Activated naive CD4-positive, alpha-beta T cell treated with anti-CD3 and anti-CD28 coated beads, Interleukin-2, amount 50 U/mL, for 16 hours (primary cell): ENCODE data around the gene CCDC186.

Experiments used
- DNase-seq: peaks from one replicate; pipeline ENCODE4 v3.0.0-alpha.2; 2020

The CCDC186 gene

DNA sequence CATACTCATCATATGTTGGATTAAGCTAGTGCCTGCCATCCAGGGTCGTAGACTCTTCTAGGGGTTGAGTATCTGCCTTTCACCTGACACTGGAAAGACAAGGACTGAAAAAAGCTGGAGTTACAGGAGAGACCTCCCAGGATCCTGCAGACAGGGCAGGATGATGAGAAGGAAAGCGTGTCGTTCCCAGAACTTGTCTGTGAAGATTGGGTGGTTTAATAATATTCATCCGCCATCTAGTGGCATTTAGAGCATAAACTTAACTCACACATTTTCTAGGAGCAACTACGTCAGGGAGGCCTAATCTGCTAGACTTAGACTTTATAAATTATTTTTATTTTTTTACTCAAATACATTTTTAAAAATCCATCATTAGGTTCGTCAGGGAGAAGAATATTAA is 70.7 kb downstream of the CCDC186 start:
- no peak for DNase-seq

DNA sequence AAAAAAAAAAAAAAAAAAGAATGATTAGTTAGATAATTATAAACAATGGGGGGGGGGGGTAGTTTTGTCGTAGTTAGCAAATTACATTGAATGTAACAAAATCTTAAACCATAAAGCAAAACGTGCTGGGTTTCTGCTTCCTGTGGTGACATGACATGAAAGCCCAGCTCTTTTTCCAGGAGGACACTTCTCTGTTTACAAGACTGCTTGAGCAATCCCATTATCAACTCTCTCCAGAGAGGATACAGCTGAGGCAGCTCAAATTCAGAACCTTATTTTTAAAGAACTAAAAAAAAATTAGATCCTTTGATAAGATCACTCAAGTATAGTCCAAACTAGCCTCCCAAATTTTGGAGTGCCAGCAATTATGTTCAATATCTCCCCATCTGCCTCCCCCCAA is 71.7 kb downstream of the CCDC186 start:
- no peak for DNase-seq

DNA sequence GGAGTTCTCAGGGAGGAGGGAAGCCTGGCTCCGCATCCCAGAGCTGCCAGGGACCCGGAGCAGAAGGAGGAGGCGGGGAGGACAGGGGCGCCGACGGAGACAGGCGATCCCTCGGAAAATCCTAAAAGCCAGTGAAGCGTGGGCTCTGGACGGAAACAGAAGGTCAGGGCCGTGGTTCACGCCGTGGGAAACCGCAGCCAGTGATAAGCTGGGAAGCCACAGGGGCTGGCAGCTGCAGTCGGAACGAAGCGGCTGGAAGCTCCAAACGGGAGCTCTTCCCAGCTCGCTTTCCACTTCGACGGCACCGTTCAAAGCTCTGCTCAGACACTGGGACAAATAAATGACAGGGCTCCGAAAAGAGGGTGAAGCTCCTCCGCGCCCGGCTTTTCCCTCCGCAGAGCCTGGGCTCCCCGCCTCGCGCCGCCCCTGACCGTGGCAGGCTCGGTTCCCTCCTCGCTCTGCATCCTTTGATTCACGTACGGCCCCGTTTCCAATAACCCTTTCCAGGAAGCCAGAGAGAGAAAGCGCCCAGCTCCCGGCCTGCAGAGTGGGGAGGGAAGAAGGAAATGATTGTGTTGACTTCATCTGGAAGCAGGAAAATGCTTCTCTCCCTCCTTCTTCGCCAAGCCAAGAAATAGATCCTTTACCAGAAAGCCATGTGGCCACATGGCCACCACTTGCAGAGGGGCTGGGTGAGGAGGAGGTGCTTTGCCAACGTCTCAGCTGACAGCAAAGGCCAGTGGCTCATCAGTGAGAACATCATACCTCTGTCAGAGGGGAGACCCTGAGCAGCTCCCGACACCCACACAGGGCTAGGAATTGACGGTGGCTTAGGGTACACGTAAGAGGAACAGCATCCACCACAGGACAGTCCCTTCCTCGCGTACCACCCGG is 72.9 kb downstream of the CCDC186 start:
- DNase-seq: no peak

DNA sequence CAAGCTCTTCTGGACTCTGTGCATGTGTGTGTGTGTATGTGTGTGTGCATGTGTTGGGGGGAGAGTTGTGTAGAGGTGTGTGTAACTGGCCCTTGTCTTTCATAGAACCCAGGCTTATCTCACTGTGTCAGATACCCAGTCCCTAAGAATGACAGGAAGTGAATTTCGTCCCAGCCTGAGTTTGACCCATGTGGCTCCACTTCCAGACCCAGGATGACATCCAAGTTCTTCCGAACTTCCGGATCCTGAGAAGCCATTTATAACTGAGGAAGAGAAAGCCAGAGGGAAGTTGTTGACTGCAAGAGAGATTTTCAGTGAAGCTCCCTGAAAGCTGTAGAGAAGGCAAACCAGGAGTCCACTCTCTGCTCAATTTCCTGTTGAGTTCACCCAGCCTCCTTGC is 77.1 kb downstream of the CCDC186 start:
- no peak for DNase-seq

DNA sequence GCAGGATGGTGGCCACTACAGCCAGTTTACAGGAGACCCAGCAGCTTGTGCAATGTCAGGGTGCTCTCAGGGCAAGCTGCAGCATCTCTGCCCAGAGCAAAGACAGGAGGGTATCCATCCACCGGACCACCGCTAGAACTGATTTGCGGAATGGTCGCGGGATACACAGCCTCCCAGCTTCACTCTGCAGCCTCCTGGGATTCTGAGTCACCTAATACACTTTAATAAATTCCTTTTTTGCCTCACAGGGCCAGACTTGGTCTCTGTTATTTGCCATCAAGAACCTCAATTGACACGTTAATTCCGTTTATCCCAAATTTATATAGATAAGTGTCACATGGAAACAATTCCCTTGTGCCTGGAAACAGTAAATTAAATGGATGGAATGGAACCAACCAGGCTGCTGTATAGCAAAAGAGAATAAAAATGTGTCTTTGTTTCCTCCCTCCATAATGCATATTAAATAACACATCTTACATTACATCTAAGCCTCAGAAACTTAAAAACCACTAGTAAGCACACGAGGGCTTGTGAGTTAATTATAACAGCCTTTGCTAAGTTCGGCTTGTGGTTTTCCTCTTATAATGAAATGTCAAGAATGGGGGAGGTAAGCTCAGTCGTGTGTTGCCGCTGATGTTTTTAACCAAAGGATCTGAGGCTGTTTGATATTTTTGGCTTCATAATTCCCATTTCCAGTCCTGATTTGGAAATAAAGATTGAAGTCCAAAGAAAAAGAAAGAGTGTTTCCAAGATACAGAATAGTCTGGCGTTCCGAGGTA is 78.3 kb downstream of the CCDC186 start:
- no peak for DNase-seq

DNA sequence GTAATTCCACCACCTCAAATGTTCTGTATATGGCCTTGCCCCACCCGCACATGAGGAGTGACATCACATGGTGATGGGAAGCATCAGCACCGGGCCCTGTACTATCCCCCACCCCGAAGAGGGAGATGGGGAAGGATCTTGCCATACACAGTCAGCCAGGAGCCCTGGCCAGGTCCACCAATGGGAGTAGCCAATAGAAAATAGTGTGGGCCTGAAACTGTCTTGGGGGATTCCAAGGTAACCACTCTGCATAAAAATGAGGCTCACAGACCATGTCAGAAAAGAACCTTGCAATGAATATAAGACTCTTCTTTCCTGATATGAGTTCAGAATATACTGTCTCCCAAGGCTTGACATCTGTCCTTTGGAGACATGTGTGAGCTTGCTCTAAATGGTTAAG is 79.2 kb downstream of the CCDC186 start:
- DNase-seq: no peak

DNA sequence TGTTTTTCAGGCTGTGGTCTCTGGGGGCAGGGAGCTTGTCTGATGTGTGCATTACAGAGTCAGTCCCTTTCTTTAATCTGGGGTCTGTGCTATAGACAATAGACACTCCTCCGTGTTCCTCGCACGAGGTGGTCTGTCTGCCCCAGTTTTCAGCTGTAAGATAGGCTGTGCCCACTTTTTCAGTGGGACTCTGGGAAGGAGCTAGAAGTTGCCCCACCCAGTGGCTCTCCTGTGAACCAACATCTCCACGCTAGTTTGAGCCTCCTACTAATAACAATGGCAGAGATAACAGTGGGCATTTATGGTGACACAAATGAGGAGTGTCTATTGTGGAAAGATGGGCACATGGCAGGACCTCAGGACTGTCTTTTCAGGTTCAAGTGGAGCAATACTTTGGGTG is 86.3 kb downstream of the CCDC186 start:
- no peak for DNase-seq

DNA sequence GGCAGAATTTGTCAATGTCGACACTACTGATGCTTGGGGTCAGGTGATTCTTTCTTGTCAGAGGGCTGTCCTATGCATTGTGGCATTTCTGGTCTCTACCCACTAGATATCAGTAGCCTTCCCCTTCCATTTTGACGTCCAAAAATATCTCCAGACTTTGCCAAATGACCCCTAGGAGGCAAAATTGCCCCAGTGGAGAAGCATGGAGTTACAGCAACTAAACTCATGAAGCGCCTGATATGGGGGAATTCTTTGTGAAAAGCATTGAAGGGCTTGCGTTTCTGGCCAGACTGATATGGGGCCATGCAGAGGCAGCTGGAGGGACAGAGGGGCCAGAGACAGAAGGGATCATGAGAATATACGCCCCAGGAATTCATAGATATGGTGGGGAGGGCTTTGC is 86.7 kb downstream of the CCDC186 start:
- DNase-seq: no peak

DNA sequence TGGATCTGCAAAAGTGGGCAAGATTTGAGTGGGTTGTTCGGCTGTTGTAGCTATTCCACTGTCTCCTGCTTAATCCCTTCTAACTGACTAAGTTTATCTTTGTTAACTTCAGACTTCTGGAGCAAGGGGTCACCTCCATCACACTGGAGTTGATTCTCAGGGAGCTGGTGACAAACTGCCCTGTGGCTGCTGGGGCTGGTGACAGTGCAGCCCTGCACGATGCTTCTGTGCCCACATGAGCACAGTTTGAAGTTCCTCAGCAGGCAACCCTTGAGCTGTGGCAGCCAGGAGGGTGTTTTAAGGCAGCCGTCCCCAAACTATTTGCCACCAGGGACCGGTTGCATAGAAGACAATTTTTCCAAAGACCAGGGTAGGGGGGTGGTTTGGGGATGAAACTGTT is 89.8 kb downstream of the CCDC186 start:
- no peak for DNase-seq

DNA sequence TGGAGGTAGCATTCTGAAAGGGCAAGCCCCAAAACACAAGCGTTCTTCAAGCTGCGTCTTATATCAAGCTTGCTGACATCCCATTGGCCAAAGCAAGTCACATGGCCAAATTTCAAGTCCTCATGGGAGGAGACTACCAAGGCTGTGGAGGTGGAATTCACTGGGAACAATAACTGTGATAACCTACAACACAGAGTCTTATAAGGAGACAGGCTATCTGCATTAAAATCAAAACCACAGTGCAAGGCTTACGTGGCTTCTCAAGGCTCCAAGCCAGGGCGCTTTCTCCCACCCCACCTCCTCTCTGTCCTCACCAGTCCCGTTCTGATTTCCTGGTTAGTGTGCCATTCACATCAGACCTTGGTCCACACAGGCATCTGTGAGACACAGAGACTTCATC is 91.0 kb downstream of the CCDC186 start:
- DNase-seq: no peak

DNA sequence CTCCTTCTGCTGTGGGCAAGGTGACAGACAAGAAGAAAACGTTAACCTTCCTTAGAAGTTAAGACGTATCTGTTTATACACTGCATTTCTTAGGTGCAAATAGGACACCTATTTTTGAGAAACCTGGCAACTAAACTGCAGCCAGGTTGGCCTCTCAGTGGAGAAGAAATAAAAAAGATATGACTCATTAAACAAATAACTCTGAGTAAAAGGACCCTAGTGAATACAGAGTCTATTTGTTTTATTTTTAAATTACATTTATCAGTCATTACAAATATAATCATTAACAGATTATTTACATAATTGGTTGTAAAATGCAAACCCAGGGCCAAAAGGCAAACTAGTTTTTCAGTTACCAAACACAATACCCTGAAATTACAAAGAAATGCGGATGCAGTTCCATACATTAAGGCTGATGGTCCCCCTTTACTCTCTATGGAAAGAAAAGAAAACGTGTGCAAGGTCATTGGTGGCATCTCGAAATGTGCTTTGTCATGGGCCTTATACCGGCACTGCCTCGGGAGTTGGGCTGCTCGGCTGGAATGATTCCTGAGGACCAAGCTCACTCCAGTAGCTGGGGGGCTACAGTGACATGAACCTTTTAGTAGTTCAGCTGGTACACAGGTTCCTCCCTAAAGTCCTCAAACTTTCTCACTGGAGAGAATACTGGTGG is 92.0 kb downstream of the CCDC186 start:
- DNase-seq: no peak

DNA sequence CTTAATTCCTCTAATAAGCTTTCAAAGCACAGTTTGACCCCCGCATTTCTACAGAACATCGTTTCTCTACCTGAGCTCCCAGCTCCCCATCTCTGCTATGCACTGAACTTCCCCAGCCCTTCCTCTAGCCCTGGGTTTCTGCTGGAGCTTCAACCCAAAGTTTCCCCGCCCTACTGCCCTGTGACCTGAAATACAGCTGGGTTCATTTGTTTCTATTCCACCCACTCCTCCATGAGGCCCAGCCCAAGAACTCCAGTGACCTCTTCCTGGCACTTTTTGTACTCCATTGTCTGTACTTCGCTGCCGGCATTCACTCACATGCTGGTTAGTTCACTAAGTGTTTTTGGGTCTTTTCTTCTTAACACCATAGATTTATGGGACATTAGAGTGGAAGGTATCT is 94.6 kb downstream of the CCDC186 start:
- DNase-seq: no peak

DNA sequence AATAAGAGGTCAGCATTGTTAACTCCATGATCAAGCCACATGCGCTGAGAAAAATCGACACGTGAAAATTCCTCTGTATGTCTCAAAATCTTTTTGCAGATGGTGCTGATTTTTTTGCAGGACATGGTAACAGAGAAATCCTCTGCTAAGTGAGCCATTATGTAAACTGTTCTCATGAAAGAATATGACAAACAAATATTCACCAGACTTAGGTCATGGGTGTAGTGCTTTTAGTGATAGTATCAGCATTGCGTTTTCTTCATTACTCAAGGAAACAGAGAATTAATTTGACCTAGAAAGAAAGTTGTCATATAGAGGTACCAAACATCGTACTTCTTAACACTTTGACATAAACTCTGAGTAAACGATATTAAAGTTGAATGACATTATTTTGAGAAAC is 95.7 kb downstream of the CCDC186 start:
- DNase-seq: no peak

DNA sequence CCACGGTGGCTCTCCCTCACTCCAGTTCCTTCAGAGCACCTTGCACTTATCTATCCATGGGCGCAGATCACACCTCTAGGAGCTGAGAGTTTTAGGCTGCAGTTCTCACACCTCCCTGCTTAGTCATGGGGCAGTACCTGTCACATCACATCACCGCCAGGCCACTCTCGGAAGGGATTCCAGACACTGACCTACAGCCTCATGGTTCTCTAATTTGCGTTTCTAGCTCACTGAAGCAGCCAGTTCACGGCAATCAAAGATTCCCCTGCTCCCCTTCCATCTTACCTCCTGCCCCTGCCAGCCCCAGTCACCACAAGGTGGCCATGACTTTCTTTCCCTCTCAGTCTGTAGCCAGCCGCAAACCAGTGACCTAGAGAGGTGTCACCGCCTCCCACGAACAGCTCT is 96.2 kb downstream of the CCDC186 start:
- DNase-seq: no peak

DNA sequence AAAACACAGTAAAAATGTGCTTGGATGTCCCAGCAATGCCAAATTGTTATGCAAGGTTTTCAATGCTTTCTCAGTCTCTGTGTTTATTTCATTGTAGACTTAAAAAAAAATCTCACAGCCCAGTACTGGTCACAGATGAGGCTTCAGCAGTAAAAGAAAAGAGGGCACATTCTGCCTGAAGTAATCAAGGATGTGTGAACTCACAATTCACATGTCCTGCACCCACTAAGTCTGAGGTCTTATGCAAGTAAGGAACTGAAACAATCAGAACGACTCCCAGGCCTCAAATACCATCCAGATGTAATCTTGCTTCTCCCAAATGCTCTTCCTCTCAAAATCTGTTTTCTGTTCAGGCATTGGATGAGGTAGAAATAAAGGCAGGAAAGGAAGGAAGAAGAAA is 96.7 kb downstream of the CCDC186 start:
- DNase-seq: no peak

DNA sequence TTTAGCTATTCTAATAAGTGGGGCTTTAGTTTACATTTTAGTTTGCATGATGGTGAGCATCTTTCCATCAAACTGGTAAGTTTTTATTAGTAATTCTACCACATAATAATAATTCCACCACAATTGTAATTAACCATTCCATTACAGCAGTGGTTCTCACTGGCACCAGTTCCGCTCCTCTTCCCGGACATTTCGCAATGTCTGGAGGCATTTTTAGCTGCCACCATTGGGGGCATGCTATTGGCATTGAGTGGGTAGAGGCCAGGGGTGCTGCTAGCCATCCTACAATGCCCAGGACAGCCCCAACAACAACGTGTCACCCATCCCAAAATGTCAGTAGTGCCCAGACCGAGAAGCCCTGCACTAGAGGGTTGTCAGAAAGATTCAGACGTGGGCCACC is 98.9 kb downstream of the CCDC186 start:
- DNase-seq: no peak

DNA sequence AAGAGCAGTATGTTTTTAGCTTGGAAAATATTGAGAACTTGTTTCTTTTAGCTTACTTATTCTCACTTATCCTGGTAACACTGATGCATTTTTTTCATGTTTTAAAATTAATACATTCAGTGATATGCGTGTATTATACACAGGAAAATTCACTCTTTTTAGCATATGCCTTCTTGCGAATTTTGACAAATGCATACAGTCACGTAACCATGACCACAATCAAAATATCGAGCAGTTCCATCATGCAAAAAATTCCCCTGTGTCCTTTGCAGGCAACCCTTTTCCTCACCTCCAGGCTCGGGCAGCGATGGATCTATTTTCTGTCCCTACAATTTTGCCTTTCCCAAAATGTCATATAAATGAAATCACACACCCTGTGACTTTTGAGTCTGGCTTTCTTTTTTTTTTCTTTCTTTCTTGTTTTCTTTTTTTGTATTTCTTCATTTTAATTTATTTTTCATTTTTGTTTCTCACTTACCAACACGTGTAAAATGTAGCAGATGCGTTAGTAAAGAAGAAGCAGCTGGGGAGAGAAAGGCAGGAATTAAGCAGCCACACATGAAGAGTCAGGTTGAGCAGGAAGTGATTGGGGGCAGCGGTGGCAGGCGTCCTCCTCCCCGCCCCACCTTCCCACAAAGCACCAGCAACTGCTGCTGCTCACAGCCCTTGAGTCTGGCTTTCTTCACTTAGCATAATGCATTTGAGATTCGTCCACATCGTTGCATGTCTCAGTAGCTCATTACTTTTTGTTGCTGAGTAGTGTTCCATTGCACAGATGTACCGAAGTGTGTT is 100.4 kb downstream of the CCDC186 start:
- no peak for DNase-seq

DNA sequence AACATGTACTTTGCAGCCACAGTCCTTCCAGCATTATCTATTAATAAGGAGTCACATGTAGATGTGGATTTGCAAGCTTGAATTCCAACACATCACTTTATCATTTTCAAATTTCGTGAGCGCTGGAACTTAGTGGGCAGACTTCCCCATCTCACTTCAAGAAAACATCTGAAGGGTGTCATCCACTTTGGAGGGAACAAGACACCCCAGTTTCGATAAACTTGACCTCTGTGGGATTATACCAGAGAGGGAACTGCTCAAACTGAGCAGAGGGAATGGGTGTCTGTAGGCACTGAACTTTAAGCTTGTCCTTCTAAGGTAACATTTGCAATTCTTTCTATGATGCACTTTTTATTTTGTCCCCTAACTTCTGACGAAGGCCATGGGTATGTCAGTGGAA is 102.8 kb downstream of the CCDC186 start:
- DNase-seq: no peak
